NCI-H446 (cell line): ENCODE data around the gene ZNF76.
"Not testable (repeated sequence)": the region's sequence is repeated elsewhere in the genome, so short reads cannot be mapped to it uniquely, and the experiment has no call there.

Experiments used
- DNase-seq, 2 experiments: peaks; one replicate each; lab custom pipeline; 2025; lab: John Stamatoyannopoulos, UW

ZNF76 gene

DNA sequence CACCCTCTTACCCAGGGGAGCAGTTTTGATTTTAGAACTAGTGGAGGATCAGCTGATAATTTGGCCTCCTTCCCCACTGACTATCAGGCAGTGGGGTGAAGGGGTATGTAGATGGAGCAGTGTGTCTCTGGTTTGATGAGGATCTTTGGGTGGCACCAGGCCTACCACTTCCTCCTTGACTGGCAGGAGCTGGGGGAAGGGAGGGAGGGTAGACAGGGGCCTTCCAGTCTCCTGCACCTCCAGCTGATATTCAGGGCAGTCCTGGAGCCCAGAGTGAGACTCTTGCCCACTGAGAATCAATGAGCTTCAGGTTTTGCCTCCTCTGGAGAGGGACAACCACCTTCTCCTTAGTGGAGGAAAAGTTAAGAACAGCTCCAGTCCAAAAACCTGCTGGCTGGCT lies 41.3 kb downstream of the ZNF76 start:
- DNase-seq = no peak

DNA sequence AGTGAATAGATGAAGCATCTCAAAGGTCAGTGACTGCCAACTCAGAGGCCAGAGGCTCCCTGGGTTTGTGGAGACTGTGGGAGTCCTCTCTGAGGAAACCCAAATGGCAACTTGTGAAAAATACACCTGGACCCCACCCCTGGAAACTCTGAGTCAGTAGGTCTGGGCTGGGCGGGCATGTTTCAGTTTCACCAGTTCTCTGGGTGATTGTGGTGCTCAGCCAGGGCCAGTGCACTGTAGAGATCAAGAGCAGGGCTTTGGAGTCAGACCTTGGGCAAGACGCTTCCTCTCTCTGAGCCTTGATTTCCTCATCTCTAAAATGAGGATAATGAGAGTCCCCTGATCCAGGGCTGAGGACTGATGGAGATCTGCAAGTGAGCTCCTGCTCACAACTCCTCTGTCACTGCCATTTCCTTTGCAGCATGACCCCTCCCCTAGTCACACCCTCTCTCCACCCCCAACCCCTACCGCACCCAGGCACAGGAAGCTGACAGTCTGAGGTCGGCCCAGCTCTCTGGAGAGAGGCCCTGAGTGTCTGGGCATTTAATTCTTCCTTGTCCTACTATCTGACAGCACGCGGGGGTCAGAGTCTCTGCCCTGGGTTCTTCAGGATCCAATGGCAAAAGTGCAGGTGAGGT lies 43.2 kb downstream of the ZNF76 start:
- no peak for DNase-seq

DNA sequence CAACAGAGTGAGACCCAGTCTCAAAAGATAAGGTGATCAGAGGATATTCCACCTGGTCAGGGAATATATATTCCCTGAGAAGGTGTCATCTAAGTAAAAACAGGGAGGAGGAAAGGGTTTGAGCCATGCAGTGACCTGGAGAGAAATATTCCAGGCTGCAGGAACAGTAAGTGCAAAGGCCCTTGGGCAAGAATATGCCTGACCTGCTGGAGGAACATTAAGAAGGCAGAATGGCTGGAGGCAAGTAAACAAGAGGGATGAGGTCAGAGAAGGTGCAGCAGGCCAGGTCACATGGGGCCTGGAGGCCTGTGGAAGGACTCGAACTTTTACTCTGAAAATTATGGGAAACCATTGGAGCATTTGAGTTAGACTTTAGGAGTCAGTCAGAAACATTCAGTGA lies 44.8 kb downstream of the ZNF76 start:
- no peak for DNase-seq

DNA sequence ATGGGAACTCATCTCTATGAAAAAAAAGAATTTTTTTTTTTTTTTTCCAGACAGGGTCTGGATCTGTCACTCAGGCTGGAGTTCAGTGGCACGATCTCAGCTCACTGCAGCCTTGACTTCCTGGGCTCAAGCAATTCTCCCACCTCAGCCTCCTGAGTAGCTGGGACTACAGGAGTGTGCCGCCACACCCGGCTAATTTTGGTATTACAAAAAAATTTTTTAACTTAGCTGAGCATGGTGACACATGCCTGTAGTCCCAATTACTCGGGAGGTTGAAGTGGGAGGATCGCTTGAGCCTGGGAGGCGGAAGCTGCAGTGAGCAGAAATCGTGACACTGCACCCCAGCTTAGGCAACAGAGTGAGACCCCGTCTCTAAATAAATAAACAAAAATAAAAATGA lies 45.6 kb downstream of the ZNF76 start:
- DNase-seq = no peak

DNA sequence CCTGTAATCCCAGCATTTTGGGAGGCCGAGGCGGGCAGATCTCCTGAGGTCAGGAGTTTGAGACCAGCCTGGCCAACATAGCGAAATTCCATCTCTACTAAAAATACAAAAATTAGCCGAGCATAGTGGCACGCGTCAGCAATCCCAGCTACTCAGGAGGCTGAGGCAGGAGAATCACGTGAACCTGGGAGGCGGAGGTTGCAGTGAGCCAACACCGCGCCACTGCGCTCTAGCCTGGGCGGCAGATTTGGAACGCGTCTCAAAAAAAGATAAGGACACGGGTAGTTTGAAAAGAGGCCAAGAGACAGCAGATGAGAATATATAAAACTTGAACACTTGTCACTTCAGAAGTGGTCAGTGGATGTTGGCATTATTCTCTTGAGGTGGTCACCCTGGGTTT lies 47.6 kb downstream of the ZNF76 start:
- not testable (repeated sequence) for DNase-seq

DNA sequence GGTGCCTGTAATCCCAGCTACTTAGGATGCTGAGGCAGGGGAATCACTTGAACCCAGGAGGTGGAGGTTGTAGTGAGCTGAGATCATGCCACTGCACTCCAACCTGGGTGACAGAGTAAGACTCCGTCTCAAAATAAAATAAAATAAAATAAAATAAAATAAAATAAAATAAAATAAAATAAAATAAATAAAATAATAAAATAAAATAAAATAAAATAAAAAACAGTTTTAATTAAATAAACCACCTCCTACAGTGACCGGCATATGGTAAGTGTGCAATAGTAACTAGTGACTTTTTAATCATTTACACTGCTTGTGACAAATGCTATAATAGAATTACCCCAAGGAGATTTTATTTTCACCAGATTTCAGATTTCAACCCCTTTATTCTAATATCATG lies 49.0 kb downstream of the ZNF76 start:
- not testable (repeated sequence) for DNase-seq

DNA sequence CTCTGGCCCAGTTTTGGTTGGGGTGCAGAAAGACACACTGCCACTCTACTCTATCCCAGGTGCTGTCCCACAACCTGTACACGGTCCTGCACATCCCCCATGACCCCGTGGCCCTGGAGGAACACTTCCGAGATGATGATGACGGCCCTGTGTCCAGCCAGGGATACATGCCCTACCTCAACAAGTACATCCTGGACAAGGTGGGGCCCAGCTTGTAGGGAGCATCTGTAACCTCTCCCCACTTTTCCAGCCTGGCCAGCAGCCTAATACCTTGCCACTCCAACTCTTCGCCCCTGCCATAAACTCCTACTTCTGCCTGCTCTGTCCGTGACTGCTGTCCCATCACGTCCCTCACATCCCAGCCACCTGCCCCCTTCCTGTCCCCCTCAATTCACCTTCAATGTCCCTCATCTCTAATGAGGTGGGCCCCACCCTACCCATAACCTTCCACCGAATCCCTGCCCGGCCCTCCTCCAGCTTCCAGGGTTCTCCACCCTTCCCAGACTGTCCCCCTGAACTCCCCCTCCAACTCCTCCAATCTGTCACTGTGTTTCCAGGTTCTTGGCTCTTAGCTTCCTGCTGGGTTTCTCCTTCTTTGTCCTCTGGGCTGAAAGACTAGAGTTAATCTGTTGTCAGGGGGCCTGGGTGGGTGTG lies 50.2 kb downstream of the ZNF76 start:
- no peak for DNase-seq

DNA sequence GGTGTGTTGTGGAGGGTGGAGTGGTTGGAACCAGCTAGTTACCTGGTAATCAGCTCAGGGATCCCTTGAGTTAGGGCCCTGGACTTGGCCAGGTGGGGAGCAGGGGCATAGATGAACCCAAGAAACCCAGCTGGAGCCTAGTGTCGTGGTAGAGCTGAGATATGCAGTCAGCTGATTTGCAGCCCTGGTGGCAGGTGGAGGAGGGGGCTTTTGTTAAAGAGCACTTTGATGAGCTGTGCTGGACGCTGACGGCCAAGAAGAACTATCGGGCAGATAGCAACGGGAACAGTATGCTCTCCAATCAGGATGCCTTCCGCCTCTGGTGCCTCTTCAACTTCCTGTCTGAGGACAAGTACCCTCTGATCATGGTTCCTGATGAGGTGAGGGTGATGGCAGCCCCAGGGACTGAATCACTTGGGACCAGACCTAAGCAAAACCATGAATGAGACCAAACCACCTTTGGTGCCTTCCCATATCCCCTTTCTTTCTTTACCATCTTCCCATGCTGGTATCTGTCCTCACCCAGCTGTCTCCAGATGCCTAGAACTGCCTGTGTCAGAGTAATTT lies 50.8 kb downstream of the ZNF76 start:
- DNase-seq = no peak

DNA sequence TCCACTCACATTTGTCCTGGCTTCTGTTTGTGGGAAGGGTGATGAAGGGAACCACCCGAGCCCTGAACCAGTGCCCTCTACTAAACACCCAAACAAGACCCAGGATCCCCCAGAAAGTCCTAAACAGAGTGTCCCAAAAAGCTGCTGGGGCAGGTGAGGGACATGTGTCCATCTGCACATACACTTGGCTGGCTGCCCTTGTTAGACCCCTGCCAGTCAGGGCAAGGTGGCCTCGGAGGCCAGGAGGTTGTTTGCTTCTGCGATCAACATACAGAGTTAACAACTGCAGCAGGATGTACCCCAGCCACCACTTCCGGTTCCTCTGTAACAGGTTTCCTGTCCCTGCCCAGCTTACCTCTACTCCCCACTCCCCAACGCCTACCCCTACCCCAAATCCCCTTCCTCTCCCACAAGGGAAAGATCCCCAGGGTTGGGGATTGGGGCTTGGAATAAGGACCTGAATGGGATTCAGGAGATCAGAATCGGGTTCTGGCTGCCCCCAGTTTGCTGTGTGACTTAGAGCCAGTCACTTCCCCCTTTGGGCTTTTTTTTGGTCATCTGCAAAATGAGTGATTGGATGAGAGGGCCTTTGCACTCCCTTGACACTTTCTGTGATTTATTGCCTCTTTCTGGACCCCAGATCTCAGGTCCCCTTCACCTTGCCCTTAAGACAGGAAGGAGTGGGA lies 52.0 kb downstream of the ZNF76 start:
- no peak for DNase-seq

DNA sequence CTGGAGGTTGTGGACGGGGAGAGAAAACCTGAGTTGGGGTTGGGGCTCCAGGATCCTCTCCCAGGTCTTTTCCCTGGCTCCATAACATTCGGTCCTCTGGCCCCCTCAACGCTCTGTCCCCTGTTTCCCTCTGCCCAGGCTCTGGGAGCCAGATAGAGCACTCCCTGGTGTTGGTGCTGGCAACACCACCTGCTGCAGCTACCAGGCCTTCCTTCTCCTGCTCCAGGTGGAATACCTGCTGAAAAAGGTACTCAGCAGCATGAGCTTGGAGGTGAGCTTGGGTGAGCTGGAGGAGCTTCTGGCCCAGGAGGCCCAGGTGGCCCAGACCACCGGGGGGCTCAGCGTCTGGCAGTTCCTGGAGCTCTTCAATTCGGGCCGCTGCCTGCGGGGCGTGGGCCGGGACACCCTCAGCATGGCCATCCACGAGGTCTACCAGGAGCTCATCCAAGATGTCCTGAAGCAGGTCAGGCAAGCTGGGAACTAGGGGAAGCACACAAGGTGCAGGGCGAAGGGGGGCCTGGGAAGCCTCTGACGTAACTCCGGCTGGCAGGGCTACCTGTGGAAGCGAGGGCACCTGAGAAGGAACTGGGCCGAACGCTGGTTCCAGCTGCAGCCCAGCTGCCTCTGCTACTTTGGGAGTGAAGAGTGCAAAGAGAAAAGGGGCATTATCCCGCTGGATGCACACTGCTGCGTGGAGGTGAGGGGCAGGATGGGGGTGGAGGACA lies 52.7 kb downstream of the ZNF76 start:
- no peak for DNase-seq

DNA sequence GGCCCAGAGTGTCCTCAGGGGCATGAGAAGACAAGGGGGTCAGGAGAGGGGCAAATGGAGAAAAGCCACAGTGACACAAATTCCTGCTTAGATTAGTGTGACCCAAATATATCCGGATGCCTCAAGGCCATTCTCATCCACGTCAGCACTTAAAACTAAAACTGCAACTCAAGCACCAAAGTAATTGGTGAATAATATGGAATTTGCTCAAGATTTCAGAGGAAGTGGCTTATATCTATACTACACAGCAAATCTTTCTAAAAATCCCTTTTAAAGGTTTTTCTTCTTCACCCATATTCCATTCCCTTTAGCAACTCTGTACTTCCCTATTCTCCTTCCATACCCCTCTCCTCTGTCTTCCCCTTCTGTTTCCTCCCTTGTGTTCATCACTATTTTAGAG lies 53.3 kb downstream of the ZNF76 start:
- no peak for DNase-seq

DNA sequence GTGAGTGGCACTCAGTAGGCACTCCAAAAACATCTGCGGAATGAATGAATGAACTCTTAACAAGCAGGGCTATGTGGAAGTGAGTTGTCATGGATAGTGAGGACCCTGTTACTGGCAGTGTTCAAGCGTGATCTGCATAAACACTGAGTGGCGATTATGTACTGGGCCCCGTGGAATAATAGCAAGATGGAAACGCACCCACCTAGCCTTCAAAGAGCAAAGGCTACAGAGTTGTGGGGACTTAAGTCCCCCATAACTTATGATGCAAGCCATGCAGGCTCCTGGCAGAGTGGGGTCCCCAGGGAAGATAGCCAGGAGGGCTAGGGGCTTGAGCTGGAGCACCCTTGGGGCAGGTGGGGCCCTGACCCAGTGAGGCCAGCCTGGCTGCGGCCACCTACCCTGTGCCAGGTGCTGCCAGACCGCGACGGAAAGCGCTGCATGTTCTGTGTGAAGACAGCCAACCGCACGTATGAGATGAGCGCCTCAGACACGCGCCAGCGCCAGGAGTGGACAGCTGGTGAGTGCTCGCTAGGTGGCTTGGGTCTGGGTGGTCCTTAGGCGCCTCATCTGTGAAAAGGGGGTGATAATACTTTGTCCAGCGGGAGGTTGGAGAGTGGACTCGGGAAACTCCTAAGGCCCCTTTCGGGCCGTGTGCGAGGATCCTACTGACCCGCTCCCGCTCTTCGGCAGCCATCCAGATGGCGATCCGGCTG lies 58.1 kb downstream of the ZNF76 start:
- DNase-seq = no peak

DNA sequence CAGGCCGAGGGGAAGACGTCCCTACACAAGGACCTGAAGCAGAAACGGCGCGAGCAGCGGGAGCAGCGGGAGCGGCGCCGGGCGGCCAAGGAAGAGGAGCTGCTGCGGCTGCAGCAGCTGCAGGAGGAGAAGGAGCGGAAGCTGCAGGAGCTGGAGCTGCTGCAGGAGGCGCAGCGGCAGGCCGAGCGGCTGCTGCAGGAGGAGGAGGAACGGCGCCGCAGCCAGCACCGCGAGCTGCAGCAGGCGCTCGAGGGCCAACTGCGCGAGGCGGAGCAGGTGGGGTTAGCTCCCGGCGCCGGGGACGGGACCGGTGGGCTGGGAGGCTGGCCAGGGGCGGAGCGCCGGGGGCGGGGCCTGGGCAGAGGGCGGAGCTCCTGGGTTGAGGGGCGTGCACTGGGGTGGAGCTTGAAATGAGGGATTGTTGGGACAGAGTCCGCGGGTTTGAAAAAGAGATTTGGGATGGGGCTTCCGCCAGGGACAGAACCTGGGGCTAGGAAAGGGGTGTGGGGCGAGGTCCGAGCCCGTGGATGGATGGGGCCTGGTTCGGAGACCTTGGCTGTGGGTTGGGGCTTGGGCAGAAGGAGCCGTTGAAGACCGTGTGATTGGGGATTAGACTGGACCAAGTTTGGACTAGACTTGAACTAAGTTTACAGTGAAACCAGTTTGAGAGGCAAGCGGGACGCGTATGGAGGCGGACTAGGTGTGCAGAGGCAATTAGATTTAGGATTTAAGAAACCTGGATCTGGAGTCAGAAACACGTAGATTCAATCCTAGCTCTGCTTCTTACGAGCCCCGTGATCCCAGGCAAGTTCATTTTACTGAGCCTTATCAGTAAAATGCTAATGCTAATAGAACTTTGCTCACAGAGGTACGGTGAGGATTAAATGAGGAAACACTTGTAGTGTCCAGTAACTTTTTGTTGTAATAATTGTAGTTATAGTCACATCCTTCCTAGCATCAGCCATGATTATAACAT lies 58.9 kb downstream of the ZNF76 start:
- DNase-seq = peak; percentile 24 to 84

DNA sequence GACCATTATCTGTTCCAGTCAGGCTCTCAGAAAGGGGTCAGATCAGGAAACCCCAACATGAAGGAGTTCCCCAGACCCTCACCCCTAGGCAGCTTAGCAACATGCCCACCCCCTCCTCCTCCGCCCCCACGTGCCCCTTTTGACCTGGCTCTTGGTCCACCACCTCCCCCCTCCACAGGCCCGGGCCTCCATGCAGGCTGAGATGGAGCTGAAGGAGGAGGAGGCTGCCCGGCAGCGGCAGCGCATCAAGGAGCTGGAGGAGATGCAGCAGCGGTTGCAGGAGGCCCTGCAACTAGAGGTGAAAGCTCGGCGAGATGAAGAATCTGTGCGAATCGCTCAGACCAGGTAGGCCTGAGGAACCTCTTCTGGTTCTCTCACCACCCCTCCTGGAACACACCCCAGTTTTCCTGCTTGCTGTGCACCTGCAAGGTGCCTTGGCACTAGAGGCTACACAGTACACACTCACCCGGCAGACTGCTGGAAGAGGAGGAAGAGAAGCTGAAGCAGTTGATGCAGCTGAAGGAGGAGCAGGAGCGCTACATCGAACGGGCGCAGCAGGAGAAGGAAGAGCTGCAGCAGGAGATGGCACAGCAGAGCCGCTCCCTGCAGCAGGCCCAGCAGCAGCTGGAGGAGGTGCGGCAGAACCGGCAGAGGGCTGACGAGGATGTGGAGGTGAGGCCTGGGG lies 60.0 kb downstream of the ZNF76 start:
- DNase-seq = no peak

DNA sequence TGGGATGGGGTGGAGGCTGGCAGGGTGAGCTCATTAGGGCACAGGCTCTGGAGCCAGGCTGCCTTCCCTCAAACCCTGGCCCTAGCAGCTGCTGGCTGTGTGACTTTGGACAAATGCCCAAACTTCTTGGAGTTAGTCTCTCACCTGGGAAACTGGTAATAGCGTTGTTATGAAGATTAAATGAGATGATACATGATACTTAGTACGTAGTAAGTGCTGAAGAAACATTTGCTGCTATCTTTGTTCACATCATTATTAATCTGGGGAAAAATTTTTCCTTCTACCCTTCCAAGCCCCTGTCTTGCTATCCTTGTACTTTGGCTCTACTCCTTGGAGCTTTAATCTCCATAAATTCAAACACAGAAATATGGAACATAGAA lies 60.5 kb downstream of the ZNF76 start:
- peak in 1 of 2 experiments; percentile 10 for DNase-seq

DNA sequence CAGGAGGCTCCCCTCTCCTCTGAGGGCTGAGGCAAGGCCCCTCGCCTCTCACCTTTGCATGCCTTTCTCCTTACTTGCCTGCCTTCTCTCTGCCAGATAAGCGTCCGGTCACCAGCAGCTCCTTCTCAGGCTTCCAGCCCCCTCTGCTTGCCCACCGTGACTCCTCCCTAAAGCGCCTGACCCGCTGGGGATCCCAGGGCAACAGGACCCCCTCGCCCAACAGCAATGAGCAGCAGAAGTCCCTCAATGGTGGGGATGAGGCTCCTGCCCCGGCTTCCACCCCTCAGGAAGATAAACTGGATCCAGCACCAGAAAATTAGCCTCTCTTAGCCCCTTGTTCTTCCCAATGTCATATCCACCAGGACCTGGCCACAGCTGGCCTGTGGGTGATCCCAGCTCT lies 61.6 kb downstream of the ZNF76 start:
- DNase-seq = no peak

DNA sequence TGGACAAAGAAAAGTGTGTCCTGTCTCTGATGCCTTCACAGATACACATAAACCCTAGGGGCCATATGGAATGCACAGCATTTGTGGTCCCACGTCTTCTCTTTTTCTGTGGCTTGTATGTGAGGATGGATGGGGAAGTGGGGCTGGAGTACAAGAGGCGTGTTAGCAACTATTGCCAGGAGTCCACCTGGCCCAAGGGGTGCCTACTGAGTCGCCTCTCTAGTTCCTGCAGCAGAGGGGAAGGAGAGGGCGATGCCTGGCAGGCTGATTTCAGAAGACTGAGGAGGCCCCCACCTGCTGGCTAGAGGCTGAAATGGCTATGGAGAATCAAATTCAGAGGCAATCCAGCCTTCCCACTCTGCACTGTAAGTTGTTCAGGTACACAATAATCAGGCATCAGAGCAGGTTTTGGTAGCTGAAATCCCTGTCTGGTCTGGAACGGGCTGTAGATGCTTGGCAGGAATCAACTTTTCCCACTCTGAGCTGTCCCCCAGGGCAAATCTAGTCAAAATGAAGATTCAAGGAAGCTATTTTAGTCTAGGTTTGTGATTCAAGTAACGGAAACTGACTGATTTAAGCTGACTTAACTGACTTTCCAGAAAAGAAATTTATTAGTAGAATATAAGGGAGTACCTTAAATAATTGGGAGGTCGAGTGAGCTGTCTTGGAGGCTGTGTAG lies 68.0 kb downstream of the ZNF76 start:
- peak; percentile 23 to 50 for DNase-seq

DNA sequence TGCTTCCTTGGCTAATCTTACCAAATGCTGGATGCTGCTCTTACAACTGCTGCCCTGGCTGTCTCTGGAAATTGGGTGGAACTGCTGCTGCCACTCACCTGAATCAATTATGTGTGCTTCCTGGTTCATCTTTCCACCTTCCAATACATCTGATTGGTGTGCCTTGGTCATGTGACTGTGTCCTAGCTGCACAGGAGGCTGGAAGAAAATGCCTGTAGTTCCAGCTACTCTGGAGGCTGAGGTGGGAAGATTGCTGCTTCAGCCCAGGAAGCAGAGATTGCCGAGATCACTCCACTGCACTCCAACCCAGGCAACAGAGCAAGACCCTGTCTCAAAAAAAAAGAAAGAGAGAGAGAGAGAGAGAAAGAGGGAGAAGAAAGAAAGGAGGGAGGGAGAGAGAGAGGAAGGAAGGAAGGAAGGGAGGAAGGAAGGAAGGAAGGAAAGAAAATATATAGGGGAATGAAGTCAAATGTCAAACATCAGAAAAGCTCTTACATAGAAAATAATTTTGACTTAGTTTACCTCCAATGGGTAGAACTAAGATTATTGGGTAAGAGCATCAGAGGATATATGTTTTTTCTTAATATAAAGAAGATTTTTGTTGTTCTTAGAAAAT lies 68.7 kb downstream of the ZNF76 start:
- no peak for DNase-seq

DNA sequence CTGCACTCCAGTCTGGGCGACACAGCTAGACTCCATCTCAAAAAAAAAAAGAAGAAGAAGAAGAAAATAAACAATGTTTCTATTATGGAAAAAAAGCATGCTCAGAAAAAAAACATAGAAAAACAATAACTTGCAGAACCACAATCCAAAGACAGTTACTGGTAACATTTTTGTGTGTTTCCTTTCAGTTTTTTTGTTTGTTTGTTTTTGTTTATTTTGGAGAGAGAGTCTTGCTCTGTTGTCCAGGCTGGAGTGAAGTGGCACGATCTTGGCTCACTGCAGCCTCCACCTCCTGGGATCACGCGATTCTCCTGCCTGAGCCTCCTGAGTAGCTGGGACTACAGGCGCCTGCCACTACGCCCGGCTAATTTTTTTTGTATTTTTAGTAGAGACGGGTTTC lies 69.4 kb downstream of the ZNF76 start:
- not testable (repeated sequence) for DNase-seq
